Measurements from ENCODE around the gene NTRK1.

The NTRK1 gene

DNA sequence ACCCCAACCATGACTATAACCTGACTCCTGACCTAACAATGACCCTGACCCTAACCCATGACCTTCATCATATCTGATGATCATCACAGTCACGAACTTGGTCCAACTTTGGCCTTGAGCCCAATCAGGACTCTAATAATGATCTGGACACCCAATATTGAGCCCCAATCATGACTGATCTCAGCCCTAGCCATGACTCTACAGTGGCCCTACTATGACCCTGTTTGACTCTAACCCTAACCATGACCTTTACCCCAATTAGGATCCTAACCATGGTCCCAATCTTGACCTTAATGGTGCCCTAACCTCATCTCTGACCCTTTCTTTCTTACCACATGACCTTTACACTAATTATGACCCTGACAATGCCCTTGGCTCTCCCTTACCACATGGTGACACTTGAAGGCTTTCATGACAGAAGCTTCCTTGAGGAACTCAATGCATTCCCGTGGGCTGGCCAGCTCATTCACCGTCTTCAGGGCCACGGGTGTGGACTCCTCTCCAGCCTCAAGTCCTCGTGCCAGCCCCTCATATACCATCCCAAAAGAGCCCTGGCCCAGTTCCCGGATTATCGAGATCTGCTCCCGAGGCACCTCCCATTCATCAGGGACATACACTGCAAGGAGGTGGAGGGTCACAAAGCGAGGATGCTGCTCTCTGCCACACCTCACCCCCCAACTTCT is 17.9 kb upstream of the NTRK1 start:
- TF ChIP-seq TCF4 (CRISPR knock-in tag; IDR thresholded peaks at IDR 0.05; ENCODE audit: borderline replicate concordance), result no peak
- ATAC-seq, result no peak

- no peak for ATAC-seq
- no peak for TF ChIP-seq SNAI2 (CRISPR knock-in tag; IDR thresholded peaks at IDR 0.05)
These were observed 16.6 kb upstream of the NTRK1 start for GRCh38 chr1:156844102-156844501.

DNA sequence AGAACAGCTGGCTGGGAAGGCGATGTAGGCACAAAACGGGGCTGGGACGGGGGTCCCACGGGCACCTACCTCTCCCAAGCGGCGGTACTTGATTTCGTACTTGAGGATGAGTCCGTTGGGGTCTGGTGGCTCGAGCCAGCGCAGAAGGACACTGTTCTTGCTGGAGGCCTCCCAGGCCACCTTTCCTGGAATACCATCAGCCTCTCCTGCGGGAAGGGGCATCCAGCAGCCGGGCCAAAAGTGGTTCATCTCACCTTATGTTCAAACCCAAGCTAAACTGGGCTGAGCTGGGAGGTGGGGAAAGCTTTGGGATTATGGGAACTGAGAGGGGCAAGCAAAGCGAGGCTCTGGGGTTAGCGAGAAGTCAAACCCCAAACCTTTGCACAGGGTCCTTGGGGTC is 16.0 kb upstream of the NTRK1 start:
- ATAC-seq, result no peak
- no peak for TF ChIP-seq ZNF565 (CRISPR knock-in tag; conservative IDR thresholded peaks at IDR 0.05; ENCODE audit: low read depth)
- TF ChIP-seq TCF4 (CRISPR knock-in tag; IDR thresholded peaks at IDR 0.05; ENCODE audit: borderline replicate concordance), result no peak
- TF ChIP-seq ZFP3 (CRISPR knock-in tag; IDR thresholded peaks at IDR 0.05), result no peak
- TF ChIP-seq, protein P1, sequence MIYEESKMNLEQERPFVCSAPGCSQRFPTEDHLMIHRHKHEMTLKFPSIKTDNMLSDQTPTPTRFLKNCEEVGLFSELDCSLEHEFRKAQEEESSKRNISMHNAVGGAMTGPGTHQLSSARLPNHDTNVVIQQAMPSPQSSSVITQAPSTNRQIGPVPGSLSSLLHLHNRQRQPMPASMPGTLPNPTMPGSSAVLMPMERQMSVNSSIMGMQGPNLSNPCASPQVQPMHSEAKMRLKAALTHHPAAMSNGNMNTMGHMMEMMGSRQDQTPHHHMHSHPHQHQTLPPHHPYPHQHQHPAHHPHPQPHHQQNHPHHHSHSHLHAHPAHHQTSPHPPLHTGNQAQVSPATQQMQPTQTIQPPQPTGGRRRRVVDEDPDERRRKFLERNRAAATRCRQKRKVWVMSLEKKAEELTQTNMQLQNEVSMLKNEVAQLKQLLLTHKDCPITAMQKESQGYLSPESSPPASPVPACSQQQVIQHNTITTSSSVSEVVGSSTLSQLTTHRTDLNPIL (CRISPR knock-in tag; IDR thresholded peaks at IDR 0.05; ENCODE audit: low read depth), result no peak
- no peak for TF ChIP-seq ZC3H10 (CRISPR knock-in tag; IDR thresholded peaks at IDR 0.05)
- TF ChIP-seq SNAI2 (CRISPR knock-in tag; IDR thresholded peaks at IDR 0.05), result no peak
- TF ChIP-seq ZNF8 (CRISPR knock-in tag; IDR thresholded peaks at IDR 0.05), result no peak
- TF ChIP-seq PATZ1 (CRISPR knock-in tag; IDR thresholded peaks at IDR 0.05; ENCODE audit: borderline replicate concordance), result no peak
- no peak for TF ChIP-seq GLIS3 (CRISPR knock-in tag; IDR thresholded peaks at IDR 0.05)
- no peak for TF ChIP-seq TSHZ2 (CRISPR knock-in tag; IDR thresholded peaks at IDR 0.05)
- no peak for TF ChIP-seq ARNTL (CRISPR knock-in tag; IDR thresholded peaks at IDR 0.05; ENCODE audit: borderline replicate concordance, low read depth)
- no peak for TF ChIP-seq ESRRG (CRISPR knock-in tag; IDR thresholded peaks at IDR 0.05)
- TF ChIP-seq POU6F1 (CRISPR knock-in tag; IDR thresholded peaks at IDR 0.05; ENCODE audit: borderline replicate concordance, low read depth), result no peak
- TF ChIP-seq PPARA (CRISPR knock-in tag; IDR thresholded peaks at IDR 0.05; ENCODE audit: borderline replicate concordance), result no peak

- TF ChIP-seq CSDC2 (CRISPR knock-in tag; IDR thresholded peaks at IDR 0.05), result no peak
- no peak for TF ChIP-seq POU6F1 (CRISPR knock-in tag; IDR thresholded peaks at IDR 0.05; ENCODE audit: borderline replicate concordance, low read depth)
- no peak for TF ChIP-seq TCF4 (CRISPR knock-in tag; IDR thresholded peaks at IDR 0.05; ENCODE audit: borderline replicate concordance)
- no peak for TF ChIP-seq TSHZ2 (CRISPR knock-in tag; IDR thresholded peaks at IDR 0.05)
- no peak for TF ChIP-seq ESRRG (CRISPR knock-in tag; IDR thresholded peaks at IDR 0.05)
- no peak for TF ChIP-seq ZFP3 (CRISPR knock-in tag; IDR thresholded peaks at IDR 0.05)
- no peak for ATAC-seq
These were observed 15.4 kb upstream of the NTRK1 start for GRCh38 chr1:156845055-156845952.

Data from SK-N-SH treated with all-trans-retinoic acid at 6 μM for 48 hours (cell line).